ENCODE results near the gene ADIPOQ. TPM values are rescaled to one million over a fixed set of nuclear protein-coding genes. Genes with fewer than 3 reads are reported as not detected.

Gene ADIPOQ
- total RNA-seq, 1 experiment from 2014 or later, result not detected

DNA sequence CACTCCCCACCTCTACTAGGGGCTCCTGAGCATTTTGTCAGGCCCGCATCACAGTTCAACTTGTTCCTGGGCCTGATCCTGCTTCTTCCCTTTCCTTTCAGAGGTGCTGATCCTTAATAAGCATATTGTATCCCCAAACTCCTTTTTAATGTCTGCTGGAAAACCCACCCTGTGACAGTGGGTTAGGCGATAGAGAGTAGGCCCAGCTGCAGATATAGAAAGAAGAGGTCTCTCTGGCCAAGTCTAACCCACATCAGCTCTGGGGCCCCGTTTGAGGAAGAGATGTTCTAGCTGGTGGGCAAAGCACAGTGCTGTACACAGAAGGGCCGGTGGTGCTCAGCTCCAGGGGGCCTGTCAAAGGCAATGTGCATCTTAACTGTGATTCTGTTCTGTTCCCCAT lies 53.5 kb downstream of the ADIPOQ start:
- Mint-ChIP-seq H3K36me3 (ENCODE audit: insufficient read depth, unreplicated experiment) (no peaks in the 10 kb centered on the region), H3K27ac (ENCODE audit: low read depth, unreplicated experiment) (no peak overlapping the region), H3K4me1 (ENCODE audit: insufficient read depth, unreplicated experiment) (peaks cover 6% of the 10 kb centered on the region), H3K4me3 (ENCODE audit: unreplicated experiment) (no peak overlapping the region), H3K27me3 (ENCODE audit: insufficient read depth, unreplicated experiment) (no peaks in the 10 kb centered on the region), H3K9me3 (ENCODE audit: unreplicated experiment) (no peaks in the 10 kb centered on the region)
- intact Hi-C loops (cut with micrococcal nuclease), result no loop called here
- BruUV-seq (replicated peaks), result no TSS peak
- TF ChIP-seq, protein P1, sequence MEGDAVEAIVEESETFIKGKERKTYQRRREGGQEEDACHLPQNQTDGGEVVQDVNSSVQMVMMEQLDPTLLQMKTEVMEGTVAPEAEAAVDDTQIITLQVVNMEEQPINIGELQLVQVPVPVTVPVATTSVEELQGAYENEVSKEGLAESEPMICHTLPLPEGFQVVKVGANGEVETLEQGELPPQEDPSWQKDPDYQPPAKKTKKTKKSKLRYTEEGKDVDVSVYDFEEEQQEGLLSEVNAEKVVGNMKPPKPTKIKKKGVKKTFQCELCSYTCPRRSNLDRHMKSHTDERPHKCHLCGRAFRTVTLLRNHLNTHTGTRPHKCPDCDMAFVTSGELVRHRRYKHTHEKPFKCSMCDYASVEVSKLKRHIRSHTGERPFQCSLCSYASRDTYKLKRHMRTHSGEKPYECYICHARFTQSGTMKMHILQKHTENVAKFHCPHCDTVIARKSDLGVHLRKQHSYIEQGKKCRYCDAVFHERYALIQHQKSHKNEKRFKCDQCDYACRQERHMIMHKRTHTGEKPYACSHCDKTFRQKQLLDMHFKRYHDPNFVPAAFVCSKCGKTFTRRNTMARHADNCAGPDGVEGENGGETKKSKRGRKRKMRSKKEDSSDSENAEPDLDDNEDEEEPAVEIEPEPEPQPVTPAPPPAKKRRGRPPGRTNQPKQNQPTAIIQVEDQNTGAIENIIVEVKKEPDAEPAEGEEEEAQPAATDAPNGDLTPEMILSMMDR (IDR thresholded peaks at IDR 0.05; ENCODE audit: unreplicated experiment), result no peak
- ChIA-PET CTCF (no interaction called here), POLR2A (no interaction called here)
- no peak for DNase-seq (ENCODE audit: unreplicated experiment)

DNA sequence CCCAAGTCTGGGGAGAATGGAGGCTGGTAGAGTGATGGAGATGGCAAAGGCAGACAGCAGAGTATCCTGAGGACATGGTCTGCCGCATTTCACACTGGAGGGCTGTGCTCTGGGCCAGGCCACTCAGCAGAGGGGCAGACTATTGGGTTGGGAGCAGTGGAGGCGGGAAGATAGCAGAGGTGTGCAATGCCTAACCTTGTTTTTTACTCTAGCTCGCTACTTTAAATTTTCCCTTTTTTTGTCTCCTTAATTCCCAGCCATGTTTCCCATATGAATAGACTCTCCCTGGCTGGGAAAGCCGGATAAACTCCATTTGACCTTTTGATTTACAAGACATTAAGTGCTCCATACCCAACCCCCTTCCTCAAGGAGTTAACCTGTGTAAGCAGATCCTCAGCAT lies 54.4 kb downstream of the ADIPOQ start:
- ChIA-PET CTCF (no interaction called here), POLR2A (no interaction called here)
- DNase-seq (ENCODE audit: unreplicated experiment), result no peak
- Mint-ChIP-seq H3K4me3 (ENCODE audit: unreplicated experiment) (no peak overlapping the region), H3K36me3 (ENCODE audit: insufficient read depth, unreplicated experiment) (no peaks in the 10 kb centered on the region), H3K27ac (ENCODE audit: low read depth, unreplicated experiment) (no peak overlapping the region), H3K9me3 (ENCODE audit: unreplicated experiment) (no peaks in the 10 kb centered on the region), H3K27me3 (ENCODE audit: insufficient read depth, unreplicated experiment) (no peaks in the 10 kb centered on the region), H3K4me1 (ENCODE audit: insufficient read depth, unreplicated experiment) (peaks cover 9% of the 10 kb centered on the region)
- BruUV-seq (replicated peaks), result no TSS peak
- intact Hi-C loops (cut with micrococcal nuclease), result no loop called here
- TF ChIP-seq, protein P1 (IDR thresholded peaks at IDR 0.05; ENCODE audit: unreplicated experiment), result no peak

DNA sequence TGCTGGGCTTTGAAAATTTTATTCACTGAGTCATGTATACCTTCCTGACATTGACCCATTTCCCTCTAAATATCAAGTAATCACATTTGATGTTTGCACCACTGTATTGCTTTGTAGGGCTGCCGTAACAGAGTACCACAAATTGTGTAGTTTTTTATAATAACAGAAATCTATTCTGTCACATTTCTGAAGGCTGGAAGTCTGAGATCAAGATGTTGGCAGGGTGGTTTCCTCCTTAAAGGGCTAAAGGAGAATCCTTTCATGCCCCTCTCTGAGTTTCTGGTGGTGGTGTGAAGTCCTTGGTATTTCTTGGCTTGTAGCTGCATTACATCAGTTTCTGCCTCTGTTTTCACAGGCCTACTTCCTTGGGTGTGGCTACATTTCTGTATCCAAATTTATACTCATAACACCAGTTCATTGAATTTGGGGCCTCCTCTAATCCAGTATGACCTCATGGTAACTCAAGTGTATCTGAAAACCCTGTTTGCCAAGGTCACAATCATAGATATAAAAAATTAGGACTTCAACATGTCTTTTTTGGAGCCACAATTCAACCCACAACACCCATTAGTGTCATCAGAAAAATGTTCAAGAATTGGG lies 58.7 kb downstream of the ADIPOQ start:
- peak overlapping the region; percentile 57 for H3K27ac Mint-ChIP-seq (ENCODE audit: low read depth, unreplicated experiment)
- H3K36me3 Mint-ChIP-seq (ENCODE audit: insufficient read depth, unreplicated experiment), result no peaks in the 10 kb centered on the region
- intact Hi-C loops (cut with micrococcal nuclease), result no loop called here
- peaks cover 9% of the 10 kb centered on the region for H3K4me1 Mint-ChIP-seq (ENCODE audit: insufficient read depth, unreplicated experiment)
- ChIA-PET POLR2A (no interaction called here), CTCF (no interaction called here)
- TF ChIP-seq, protein P1 (IDR thresholded peaks at IDR 0.05; ENCODE audit: unreplicated experiment), result no peak
- H3K27me3 Mint-ChIP-seq (ENCODE audit: insufficient read depth, unreplicated experiment), result no peaks in the 10 kb centered on the region
- BruUV-seq (replicated peaks), result no TSS peak
- no peak overlapping the region for H3K4me3 Mint-ChIP-seq (ENCODE audit: unreplicated experiment)
- no peaks in the 10 kb centered on the region for H3K9me3 Mint-ChIP-seq (ENCODE audit: unreplicated experiment)
- DNase-seq (ENCODE audit: unreplicated experiment), result peak; percentile 8

DNA sequence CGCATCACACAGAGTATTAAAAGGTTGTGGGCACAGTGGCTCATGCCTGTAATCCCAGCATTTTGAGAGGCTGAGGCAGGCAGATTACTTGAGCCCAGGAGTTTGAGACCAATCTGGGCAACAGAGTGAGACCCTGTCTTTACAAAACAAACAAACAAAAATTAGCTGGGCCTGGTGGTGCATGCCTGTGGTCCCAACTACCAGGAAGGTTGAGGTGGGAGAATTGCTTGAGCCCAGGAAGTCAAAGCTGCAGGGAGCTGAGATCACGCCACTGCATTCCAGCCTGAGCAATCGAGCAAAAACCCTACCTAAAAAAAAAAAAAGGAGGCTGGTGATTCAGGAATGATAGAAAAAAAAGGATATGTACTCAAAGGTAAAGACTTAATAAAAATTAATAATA lies 59.6 kb downstream of the ADIPOQ start:
- POLR2A ChIA-PET, result no interaction called here
- Mint-ChIP-seq H3K27ac (ENCODE audit: low read depth, unreplicated experiment) (no peak overlapping the region), H3K4me1 (ENCODE audit: insufficient read depth, unreplicated experiment) (peaks cover 9% of the 10 kb centered on the region), H3K36me3 (ENCODE audit: insufficient read depth, unreplicated experiment) (no peaks in the 10 kb centered on the region), H3K27me3 (ENCODE audit: insufficient read depth, unreplicated experiment) (no peaks in the 10 kb centered on the region), H3K4me3 (ENCODE audit: unreplicated experiment) (no peak overlapping the region), H3K9me3 (ENCODE audit: unreplicated experiment) (no peaks in the 10 kb centered on the region)
- TF ChIP-seq, protein P1 (IDR thresholded peaks at IDR 0.05; ENCODE audit: unreplicated experiment), result no peak
- CTCF ChIA-PET, result no interaction called here
- DNase-seq (ENCODE audit: unreplicated experiment), result no peak
- intact Hi-C loops (cut with micrococcal nuclease), result no loop called here
- no TSS peak for BruUV-seq (replicated peaks)

Measured in MCF 10A (cell line).